Lower leg skin (tissue), 3 donors: ENCODE data around the gene COL4A6.

Experiments
- POLR2A ChIP-seq, 2 donors: fragments of 450-650 bp; IDR thresholded peaks; one replicate each; pipeline ENCODE4 v1.6.1; 2016 to 2017; ENCODE audit warnings: antibody characterized with exemption in 2 of 2, mild to moderate bottlenecking in 1 of 2, moderate library complexity in 1 of 2
- TF ChIP-seq, protein P1 (sequence below), 3 donors: fragments of 450-650 bp; IDR thresholded peaks; one replicate each; pipeline ENCODE4 v1.5.1; 2016; ENCODE audit warnings: antibody characterized with exemption in 3 of 3, mild to moderate bottlenecking in 3 of 3, moderate library complexity in 2 of 3

DNA sequence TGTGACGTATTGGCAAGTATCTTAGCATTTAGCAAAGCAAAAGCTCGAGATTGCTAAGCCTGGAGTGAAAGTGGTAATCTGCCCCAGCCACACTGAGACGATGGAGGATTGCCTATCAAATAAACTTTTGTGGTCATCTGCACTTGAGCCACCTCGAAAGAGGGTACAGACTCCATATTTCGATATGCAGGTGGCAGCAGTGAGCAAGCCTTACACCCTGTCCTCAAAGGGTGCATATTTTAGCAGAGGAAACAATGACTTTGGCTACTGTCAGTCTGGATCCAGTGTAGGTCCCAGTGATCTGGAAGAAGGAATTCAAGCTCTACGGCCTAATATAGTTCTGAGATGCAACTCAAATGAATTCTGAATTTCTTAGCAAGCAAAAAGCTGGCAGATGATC is 192.8 kb downstream of the COL4A6 start:
- TF ChIP-seq, protein P1, sequence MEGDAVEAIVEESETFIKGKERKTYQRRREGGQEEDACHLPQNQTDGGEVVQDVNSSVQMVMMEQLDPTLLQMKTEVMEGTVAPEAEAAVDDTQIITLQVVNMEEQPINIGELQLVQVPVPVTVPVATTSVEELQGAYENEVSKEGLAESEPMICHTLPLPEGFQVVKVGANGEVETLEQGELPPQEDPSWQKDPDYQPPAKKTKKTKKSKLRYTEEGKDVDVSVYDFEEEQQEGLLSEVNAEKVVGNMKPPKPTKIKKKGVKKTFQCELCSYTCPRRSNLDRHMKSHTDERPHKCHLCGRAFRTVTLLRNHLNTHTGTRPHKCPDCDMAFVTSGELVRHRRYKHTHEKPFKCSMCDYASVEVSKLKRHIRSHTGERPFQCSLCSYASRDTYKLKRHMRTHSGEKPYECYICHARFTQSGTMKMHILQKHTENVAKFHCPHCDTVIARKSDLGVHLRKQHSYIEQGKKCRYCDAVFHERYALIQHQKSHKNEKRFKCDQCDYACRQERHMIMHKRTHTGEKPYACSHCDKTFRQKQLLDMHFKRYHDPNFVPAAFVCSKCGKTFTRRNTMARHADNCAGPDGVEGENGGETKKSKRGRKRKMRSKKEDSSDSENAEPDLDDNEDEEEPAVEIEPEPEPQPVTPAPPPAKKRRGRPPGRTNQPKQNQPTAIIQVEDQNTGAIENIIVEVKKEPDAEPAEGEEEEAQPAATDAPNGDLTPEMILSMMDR (IDR thresholded peaks at IDR 0.05) = no peak
- no peak for TF ChIP-seq POLR2A (IDR thresholded peaks at IDR 0.05)
